Erythroblast (primary cell): ENCODE data around the gene SERF1B.
"Not testable (repeated sequence)": the region's sequence is repeated elsewhere in the genome, so short reads cannot be mapped to it uniquely, and the experiment has no call there.

Experiments used
- GATA1 ChIP-seq: IDR thresholded peaks from 2 replicates; pipeline ENCODE4 v1.6.1; 2011; ENCODE audit warnings: low read depth, mild to moderate bottlenecking, control low read depth, low read length, moderate library complexity
- POLR2A ChIP-seq: IDR thresholded peaks from 2 replicates; pipeline ENCODE4 v1.6.1; 2011; ENCODE audit warnings: mild to moderate bottlenecking, low read length

DNA sequence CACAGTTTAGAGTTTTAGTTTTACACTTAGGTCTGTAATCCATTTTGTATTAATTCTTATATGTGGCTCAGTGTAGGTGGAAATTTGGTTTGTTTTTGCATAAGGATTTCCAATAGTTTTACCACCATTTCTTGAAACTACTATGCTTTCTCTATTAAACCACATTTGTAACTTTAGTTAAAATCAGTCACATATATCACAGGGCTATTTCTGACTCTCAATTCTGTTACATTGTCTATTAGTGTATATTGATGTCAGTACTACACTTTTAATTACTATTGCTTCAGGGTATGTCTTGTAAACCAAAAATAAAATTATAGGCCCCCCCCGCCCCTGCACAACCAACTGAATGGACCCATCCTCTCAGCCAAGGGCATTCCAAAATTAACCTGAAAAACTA is 32.1 kb downstream of the SERF1B start:
- TF ChIP-seq POLR2A, GATA1: not testable (repeated sequence)
